A673 (cell line): Measurements from ENCODE around the gene HES5.

Experiments used
- CTCF ChIP-seq: fragments of 300-800, 200-600 bp; sonication (generic); conservative IDR thresholded peaks from 2 replicates; pipeline ENCODE4 v1.5.1; 2017; ENCODE audit warnings: low read depth, mild to moderate bottlenecking, antibody characterized with exemption, low read length, moderate library complexity, mixed read lengths
- EZH2 ChIP-seq: fragments of 200-600 bp; sonication (generic); IDR thresholded peaks from 2 replicates; pipeline ENCODE4 v1.6.1; 2017; ENCODE audit warnings: borderline replicate concordance, low read depth, mild to moderate bottlenecking, mixed read lengths, antibody characterized with exemption, low read length; ENCODE audit not compliant: poor library complexity, severe bottlenecking

GRCh38 chr1:2483970-2484369, 46.1 kb downstream of the HES5 start:
- TF ChIP-seq CTCF (no peak), EZH2 (no peak)
